HepG2 (cell line): ENCODE results near the gene DNAJB8. TPM values are rescaled to one million over a fixed set of nuclear protein-coding genes. Genes with fewer than 3 reads are reported as not detected.

ENCODE experiments used
- ATAC-seq: fragments of 200-7000 bp; cut with Tn5 transposase; 3 replicates; pipeline ENCODE4 v1.9.1; 2020; ENCODE audit warnings: mild to moderate bottlenecking, moderate library complexity
- BruUV-seq: library from RNA; stranded (reverse); fragments of 400-500 nt; replicated peaks from 2 replicates; lab custom pipeline; 2021; lab: Mats Ljungman, UMichigan
- CTCF ChIA-PET: fragments of 300-600 bp; formaldehyde crosslinking; extraction: SDS; loops from one replicate; lab custom pipeline; 2021; ENCODE audit warnings: low total read pairs, inconsistent platforms, low intra/inter-chr PET ratio; lab: Yijun Ruan, JAX
- POLR2A ChIA-PET: fragments of 350-600 bp; sonication (Branson Sonifier 250); formaldehyde crosslinking; loops from one replicate; lab custom pipeline; 2020; ENCODE audit warnings: antibody characterized with exemption, inconsistent platforms; lab: Yijun Ruan, JAX
- DNase-seq: peaks from one replicate; pipeline ENCODE4 v3.0.0-alpha.2; 2015; ENCODE audit warnings: low spot score
- FAIRE-seq: peaks from 3 replicates; lab custom pipeline; 2011; peaks lifted over from hg19 to GRCh38; lab: Jason Lieb, UNC
- H2AFZ ChIP-seq: one replicate; pipeline ENCODE4 v1.6.1; 2011; ENCODE audit warnings: low read length, inconsistent platforms
- H3K27ac ChIP-seq: fragments of 300-600 bp; 3 replicates; pipeline ENCODE4 v1.8.0; 2011; ENCODE audit warnings: mixed run types, mild to moderate bottlenecking, mixed read lengths, low read length, inconsistent platforms; ENCODE audit not compliant: insufficient read depth; ENCODE audit errors: extremely low read length
- H3K27me3 ChIP-seq, 2 experiments: fragments of 200-600 bp in 1 of 2; 2 replicates in 1 of 2; 3 replicates in 1 of 2; pipeline versions ENCODE4 v1.6.0 to v1.8.0; 2011; ENCODE audit warnings: low read length in 2 of 2, mild to moderate bottlenecking in 2 of 2, moderate library complexity in 2 of 2, inconsistent platforms in 1 of 2; ENCODE audit not compliant: insufficient read depth in 2 of 2, control insufficient read depth in 1 of 2
- H3K36me3 ChIP-seq, 2 experiments: fragments of 200-600 bp in 1 of 2; replicated peaks in 1 of 2; 2 replicates in 1 of 2; 3 replicates in 1 of 2; pipeline versions ENCODE4 v1.5.1 to v1.8.0; 2011; ENCODE audit warnings: low read length in 2 of 2, inconsistent platforms in 1 of 2; ENCODE audit not compliant: insufficient read depth in 2 of 2, control insufficient read depth in 1 of 2
- H3K4me1 ChIP-seq: 2 replicates; pipeline ENCODE4 v1.5.1; 2012; ENCODE audit warnings: low read length, inconsistent platforms; ENCODE audit not compliant: insufficient read depth
- H3K4me2 ChIP-seq: 2 replicates; pipeline ENCODE4 v1.6.0; 2011; ENCODE audit warnings: low read depth, low read length, inconsistent platforms
- H3K4me3 ChIP-seq, 3 experiments: fragments of 200-600 bp in 1 of 3; sonication (generic), shearing (Covaris generic) in 1 of 3; replicated peaks in 1 of 3; 2 replicates each; pipeline ENCODE4 v1.5.1; 2011 to 2016; ENCODE audit warnings: low read length in 3 of 3, inconsistent platforms in 2 of 3, low read depth in 2 of 3, mild to moderate bottlenecking in 2 of 3, control low read depth in 1 of 3, mixed read lengths in 1 of 3; ENCODE audit not compliant: insufficient read depth in 1 of 3
- H3K79me2 ChIP-seq: one replicate; pipeline ENCODE4 v1.6.1; 2011; ENCODE audit warnings: low read length, inconsistent platforms; ENCODE audit not compliant: insufficient read depth
- H3K9ac ChIP-seq: 2 replicates; pipeline ENCODE4 v1.6.0; 2011; ENCODE audit warnings: mild to moderate bottlenecking, low read depth, low read length, inconsistent platforms; ENCODE audit not compliant: insufficient read depth
- H3K9me3 ChIP-seq: 2 replicates; pipeline ENCODE4 v1.5.1; 2012; ENCODE audit warnings: mild to moderate bottlenecking, low read length
- H4K20me1 ChIP-seq: 2 replicates; pipeline ENCODE4 v1.6.0; 2011; ENCODE audit warnings: inconsistent platforms, mild to moderate bottlenecking, low read length, moderate library complexity; ENCODE audit not compliant: insufficient read depth
- ARID4A ChIP-seq: sonication (generic); formaldehyde crosslinking; IDR thresholded peaks from 2 replicates; pipeline ENCODE4 v1.5.0; 2020; ENCODE audit warnings: mild to moderate bottlenecking, missing genetic modification reagents, borderline replicate concordance
- ATF7-NPFF ChIP-seq: sonication (generic); formaldehyde crosslinking; IDR thresholded peaks from 2 replicates; pipeline ENCODE4 v1.8.1; 2023; ENCODE audit warnings: mild to moderate bottlenecking, low read depth, missing genetic modification reagents, moderate library complexity
- MAX ChIP-seq: IDR thresholded peaks from 2 replicates; pipeline ENCODE4 v1.6.1; 2012; ENCODE audit warnings: inconsistent platforms
- NFIB ChIP-seq: sonication (generic); formaldehyde crosslinking; IDR thresholded peaks from 2 replicates; pipeline ENCODE4 v1.9.0; 2021; ENCODE audit warnings: missing genetic modification reagents, mild to moderate bottlenecking, borderline replicate concordance
- SAP130 ChIP-seq: IDR thresholded peaks from 2 replicates; pipeline ENCODE4 v1.6.1; 2016; ENCODE audit warnings: low read depth
- TAF15 ChIP-seq: fragments of 200-400 bp; formaldehyde crosslinking; IDR thresholded peaks from one replicate; pipeline ENCODE4 v1.6.1; 2018; ENCODE audit warnings: mild to moderate bottlenecking, low read depth, low read length; ENCODE audit not compliant: poor library complexity, severe bottlenecking
- ZBTB20 ChIP-seq: sonication (generic); formaldehyde crosslinking; IDR thresholded peaks from 2 replicates; pipeline ENCODE4 v1.8.1; 2023; ENCODE audit warnings: missing genetic modification reagents, low read depth, mild to moderate bottlenecking, borderline replicate concordance
- ZFP90 ChIP-seq: sonication (generic); formaldehyde crosslinking; IDR thresholded peaks from 2 replicates; pipeline ENCODE4 v1.8.0; 2022; ENCODE audit warnings: missing genetic modification reagents, mild to moderate bottlenecking, inconsistent platforms, borderline replicate concordance
- ZNF136 ChIP-seq: sonication (generic); formaldehyde crosslinking; IDR thresholded peaks from 2 replicates; pipeline ENCODE4 v1.8.1; 2022; ENCODE audit warnings: low read depth, mild to moderate bottlenecking, moderate library complexity, missing genetic modification reagents
- ZNF468 ChIP-seq: sonication (generic); formaldehyde crosslinking; IDR thresholded peaks from 2 replicates; pipeline ENCODE4 v1.8.0; 2022; ENCODE audit warnings: mild to moderate bottlenecking, moderate library complexity, missing genetic modification reagents
- ZNF510 ChIP-seq: sonication (generic); formaldehyde crosslinking; IDR thresholded peaks from 2 replicates; pipeline ENCODE4 v1.4.0; 2020; ENCODE audit warnings: low read depth, mild to moderate bottlenecking, missing genetic modification reagents
- ZNF512 ChIP-seq: sonication (generic); formaldehyde crosslinking; IDR thresholded peaks from 2 replicates; pipeline ENCODE4 v1.4.0; 2020; ENCODE audit warnings: mild to moderate bottlenecking, missing genetic modification reagents
- ZNF772 ChIP-seq: sonication (generic); formaldehyde crosslinking; IDR thresholded peaks from 2 replicates; pipeline ENCODE4 v1.5.0; 2020; ENCODE audit warnings: mild to moderate bottlenecking, missing genetic modification reagents
- WGBS: methylation state at CpG from one replicate; pipeline ENCODE4 v1.1.6; 2017; ENCODE audit warnings: low lambda C conversion rate; 5-methylcytosine and 5-hydroxymethylcytosine counted together
- in situ Hi-C: cut with HindIII; loops from 2 replicates; pipeline ENCODE4 v1.10.0; 2017; ENCODE audit warnings: low pct_unique_long_range_greater_than_20kb; ENCODE audit not compliant: extremely low pct_ligation_motif_present
- intact Hi-C: fragments of 100-400 bp; cut with micrococcal nuclease; formaldehyde crosslinking; loops from one replicate; pipeline ENCODE4 v1.10.0; 2022; ENCODE audit not compliant: unreplicated experiment
- polyA plus RNA-seq, 8 experiments: library from polyadenylated mRNA; depleted of rRNA in 3 of 8; stranded (reverse) in 7 of 8; unstranded in 1 of 8; fragments of >200 nt; fragmentation: Illumina TruSeq in 4 of 8; extraction: Trizol in 4 of 8; gene quantifications; 2 replicates each; pipeline versions ENCODE4 v1.2.1 to v1.2.3, GENCODE V29; 2011 to 2016; ENCODE audit warnings: low read depth in 4 of 8, missing spikeins in 1 of 8, mixed read lengths in 1 of 8; ENCODE audit not compliant: insufficient read depth in 1 of 8
- total RNA-seq, 5 experiments: library from RNA; depleted of rRNA; stranded (reverse); fragments of >200 nt; fragmentation: Illumina TruSeq; extraction: Trizol; gene quantifications; 2 replicates each; pipeline ENCODE4 v1.2.3, GENCODE V29; 2016; ENCODE audit warnings: low read depth in 1 of 5

DNAJB8 gene
- total and polyA plus RNA-seq, 2 of the 13 experiments (the other 11 are each of a cell fraction or from before 2014, with no cell fraction given) = not detected

GRCh38 chr3:128515967-128516366 is 49.3 kb upstream of the DNAJB8 start:
- Histone ChIP-seq H3K79me2 (no peaks in the 10 kb centered on the region), H3K9me3 (peaks cover 12% of the 10 kb centered on the region; the same call in 1 of the 2 replicates), H3K4me2 (no peak overlapping the region), H3K4me1 (no peaks in the 10 kb centered on the region), H3K4me3 (no peak overlapping the region), H4K20me1 (no peaks in the 10 kb centered on the region), H3K27ac (no peak overlapping the region), H3K27me3 (peaks cover 2 to 16% of the 10 kb centered on the region in 2 experiments; a peak in 2 of 5 replicates), H3K36me3 (no peaks in the 10 kb centered on the region), H3K9ac (no peak overlapping the region), H2AFZ (no peak overlapping the region)
- 4% methylated on average over 1 of the region's 1 CpG for WGBS
- CTCF ChIA-PET = no interaction called here
- in situ Hi-C loops (no loop called here), intact Hi-C loops (no loop called here)
- FAIRE-seq (no peak), DNase-seq (no peak), ATAC-seq (no peak)
- BruUV-seq = no TSS peak
- TF ChIP-seq ZBTB20 (CRISPR knock-in tag) (no peak), ZNF772 (no peak), SAP130 (CRISPR knock-in tag) (no peak), ZFP90 (no peak)
- POLR2A ChIA-PET = no interaction called here

GRCh38 chr3:128508852-128509251 is 42.2 kb upstream of the DNAJB8 start:
- Histone ChIP-seq H3K27ac (no peak overlapping the region), H3K4me1 (no peaks in the 10 kb centered on the region), H3K36me3 (no peaks in the 10 kb centered on the region), H3K4me3 (no peak overlapping the region), H3K79me2 (no peaks in the 10 kb centered on the region), H4K20me1 (no peaks in the 10 kb centered on the region), H2AFZ (no peak overlapping the region), H3K9me3 (peaks cover 4% of the 10 kb centered on the region; the same call in 1 of the 2 replicates), H3K27me3 (no peaks in the 10 kb centered on the region; a peak in 1 of 5 replicates), H3K9ac (no peak overlapping the region), H3K4me2 (no peak overlapping the region)
- in situ Hi-C loops = no loop called here
- CTCF ChIA-PET = no interaction called here
- intact Hi-C loops = no loop called here
- ATAC-seq (peak; percentile 61), FAIRE-seq (no peak), DNase-seq (no peak)
- TF ChIP-seq ARID4A (CRISPR knock-in tag) (no peak), ATF7-NPFF (CRISPR knock-in tag) (no peak), TAF15 (no peak), ZNF510 (CRISPR knock-in tag) (no peak), ZNF136 (CRISPR knock-in tag) (no peak), ZNF468 (CRISPR knock-in tag) (no peak), NFIB (CRISPR knock-in tag) (no peak), ZNF512 (no peak), MAX (no peak)
- 67% methylated on average over 3 of the region's 5 CpGs for WGBS
- no TSS peak for BruUV-seq
- POLR2A ChIA-PET = no interaction called here
